Uterus (tissue), 2 donors: Measurements from ENCODE around the gene CYBRD1.

Experiments
- POLR2A ChIP-seq, 2 donors: fragments of 450-650 bp; IDR thresholded peaks; one replicate each; pipeline ENCODE4 v1.6.1; 2016; ENCODE audit warnings: antibody characterized with exemption in 2 of 2, mild to moderate bottlenecking in 1 of 2, moderate library complexity in 1 of 2
- TF ChIP-seq, protein P1 (sequence below), 4 experiments: fragments of 200-600 bp in 2 of 4; fragments of 450-650 bp in 2 of 4; sonication (generic) in 2 of 4; IDR thresholded peaks; one replicate each; pipeline ENCODE4 v1.5.1; 2016 to 2019; ENCODE audit warnings: antibody characterized with exemption in 4 of 4, mild to moderate bottlenecking in 2 of 4, moderate library complexity in 1 of 4

DNA sequence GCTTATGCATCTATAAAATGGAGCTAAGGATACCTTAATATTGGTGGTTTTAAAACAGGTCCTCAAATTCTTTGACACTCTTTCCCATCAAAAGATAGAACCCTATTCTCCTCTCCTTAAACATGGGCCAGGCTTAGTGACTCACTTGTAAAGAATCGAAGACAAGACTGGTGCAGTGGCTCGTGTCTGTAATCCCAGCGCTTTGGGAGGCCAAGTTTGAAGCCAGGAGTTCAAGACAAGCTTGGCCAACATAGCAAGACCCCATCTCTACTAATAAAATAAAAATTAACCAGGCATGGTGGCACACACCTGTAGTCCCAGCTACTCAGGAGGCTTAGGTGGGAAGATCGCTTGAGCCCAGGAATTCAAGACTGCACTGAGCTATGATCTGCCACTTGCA, 44.5 kb downstream of the CYBRD1 start:
- no peak for TF ChIP-seq POLR2A (IDR thresholded peaks at IDR 0.05)
- TF ChIP-seq, protein P1, sequence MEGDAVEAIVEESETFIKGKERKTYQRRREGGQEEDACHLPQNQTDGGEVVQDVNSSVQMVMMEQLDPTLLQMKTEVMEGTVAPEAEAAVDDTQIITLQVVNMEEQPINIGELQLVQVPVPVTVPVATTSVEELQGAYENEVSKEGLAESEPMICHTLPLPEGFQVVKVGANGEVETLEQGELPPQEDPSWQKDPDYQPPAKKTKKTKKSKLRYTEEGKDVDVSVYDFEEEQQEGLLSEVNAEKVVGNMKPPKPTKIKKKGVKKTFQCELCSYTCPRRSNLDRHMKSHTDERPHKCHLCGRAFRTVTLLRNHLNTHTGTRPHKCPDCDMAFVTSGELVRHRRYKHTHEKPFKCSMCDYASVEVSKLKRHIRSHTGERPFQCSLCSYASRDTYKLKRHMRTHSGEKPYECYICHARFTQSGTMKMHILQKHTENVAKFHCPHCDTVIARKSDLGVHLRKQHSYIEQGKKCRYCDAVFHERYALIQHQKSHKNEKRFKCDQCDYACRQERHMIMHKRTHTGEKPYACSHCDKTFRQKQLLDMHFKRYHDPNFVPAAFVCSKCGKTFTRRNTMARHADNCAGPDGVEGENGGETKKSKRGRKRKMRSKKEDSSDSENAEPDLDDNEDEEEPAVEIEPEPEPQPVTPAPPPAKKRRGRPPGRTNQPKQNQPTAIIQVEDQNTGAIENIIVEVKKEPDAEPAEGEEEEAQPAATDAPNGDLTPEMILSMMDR (IDR thresholded peaks at IDR 0.05) = no peak
